Embryonic facial prominence (tissue), 1 donor: ENCODE results near the gene KCTD10.
"Not testable (repeated sequence)": the region's sequence is repeated elsewhere in the genome, so short reads cannot be mapped to it uniquely, and the experiment has no call there.

Experiments used
- DNase-seq: peaks from one replicate; pipeline ENCODE4 v3.0.0-alpha.2; 2016; ENCODE audit errors: extremely low spot score

The KCTD10 gene

GRCh38 chr12:109449845-109450532, 27.1 kb downstream of the KCTD10 start:
- no peak for DNase-seq

- DNase-seq, result no peak
These were observed 28.3 kb downstream of the KCTD10 start for GRCh38 chr12:109448707-109449390.

- DNase-seq, result no peak
These were observed 28.8 kb downstream of the KCTD10 start for GRCh38 chr12:109448272-109448671.

- no peak for DNase-seq
These were observed 29.6 kb downstream of the KCTD10 start for GRCh38 chr12:109447482-109447881.

GRCh38 chr12:109446869-109447268, 30.2 kb downstream of the KCTD10 start:
- DNase-seq, result no peak

GRCh38 chr12:109445191-109445609, 31.9 kb downstream of the KCTD10 start:
- no peak for DNase-seq

GRCh38 chr12:109444259-109444658, 32.8 kb downstream of the KCTD10 start:
- DNase-seq, result no peak

- DNase-seq, result no peak
These were observed 33.3 kb downstream of the KCTD10 start for GRCh38 chr12:109443794-109444193.

- DNase-seq, result no peak
These were observed 36.1 kb downstream of the KCTD10 start for GRCh38 chr12:109440851-109441490.

GRCh38 chr12:109439951-109440350, 37.1 kb downstream of the KCTD10 start:
- not testable (repeated sequence) for DNase-seq

GRCh38 chr12:109439181-109439580, 37.9 kb downstream of the KCTD10 start:
- no peak for DNase-seq

GRCh38 chr12:109436188-109436560, 40.9 kb downstream of the KCTD10 start:
- no peak for DNase-seq

GRCh38 chr12:109435428-109436187, 41.5 kb downstream of the KCTD10 start:
- DNase-seq, result no peak

- DNase-seq, result no peak
These were observed 42.5 kb downstream of the KCTD10 start for GRCh38 chr12:109434582-109434981.

GRCh38 chr12:109433618-109434017, 43.5 kb downstream of the KCTD10 start:
- no peak for DNase-seq

GRCh38 chr12:109432842-109433304, 44.2 kb downstream of the KCTD10 start:
- DNase-seq, result no peak

GRCh38 chr12:109432431-109432830, 44.7 kb downstream of the KCTD10 start:
- DNase-seq, result no peak

GRCh38 chr12:109430244-109430643, 46.9 kb downstream of the KCTD10 start:
- DNase-seq, result no peak

GRCh38 chr12:109428804-109429203, 48.3 kb downstream of the KCTD10 start:
- not testable (repeated sequence) for DNase-seq

GRCh38 chr12:109428037-109428629, 49.0 kb downstream of the KCTD10 start:
- no peak for DNase-seq

- DNase-seq, result no peak
These were observed 53.7 kb downstream of the KCTD10 start for GRCh38 chr12:109423392-109423791.

- DNase-seq, result no peak
These were observed 54.8 kb downstream of the KCTD10 start for GRCh38 chr12:109422251-109422650.
